Measurements from ENCODE around the gene DCHS2.

The DCHS2 gene

GRCh38 chr4:154390324-154390723 is 101.3 kb downstream of the DCHS2 start:
- no peak for DNase-seq (ENCODE audit: low read depth in 1 of 2, low spot score in 1 of 2)

- DNase-seq (ENCODE audit: low read depth in 1 of 2, low spot score in 1 of 2): no peak
Observed at GRCh38 chr4:154389148-154389547, 102.5 kb downstream of the DCHS2 start.

GRCh38 chr4:154384012-154384411 is 107.6 kb downstream of the DCHS2 start:
- DNase-seq (ENCODE audit: low read depth in 1 of 2, low spot score in 1 of 2): no peak

- no peak for DNase-seq (ENCODE audit: low read depth in 1 of 2, low spot score in 1 of 2)
Observed at GRCh38 chr4:154376486-154376885, 115.1 kb downstream of the DCHS2 start.

DNA sequence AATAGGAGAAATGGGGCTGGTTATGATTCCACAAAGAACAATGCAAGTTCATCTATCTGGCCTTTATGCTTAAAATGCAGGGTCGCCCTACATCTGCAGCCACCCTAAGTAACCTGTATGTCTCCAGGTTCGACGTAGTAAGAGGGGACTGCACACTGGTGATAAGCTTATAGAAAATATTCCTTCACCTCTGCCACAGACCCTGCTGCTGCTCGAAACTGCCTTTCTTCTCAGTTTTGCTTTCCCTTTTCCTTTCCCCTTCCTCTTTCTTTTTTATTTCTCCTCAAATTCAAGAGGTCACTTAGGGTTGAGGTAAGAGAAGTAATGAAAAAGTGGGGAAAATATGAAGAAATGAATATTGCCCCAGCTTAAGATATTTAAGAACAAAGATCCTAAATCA is 123.5 kb downstream of the DCHS2 start:
- DNase-seq (ENCODE audit: low read depth in 1 of 2, low spot score in 1 of 2): no peak

GRCh38 chr4:154367659-154368058 is 123.9 kb downstream of the DCHS2 start:
- no peak for DNase-seq (ENCODE audit: low read depth in 1 of 2, low spot score in 1 of 2)

DNA sequence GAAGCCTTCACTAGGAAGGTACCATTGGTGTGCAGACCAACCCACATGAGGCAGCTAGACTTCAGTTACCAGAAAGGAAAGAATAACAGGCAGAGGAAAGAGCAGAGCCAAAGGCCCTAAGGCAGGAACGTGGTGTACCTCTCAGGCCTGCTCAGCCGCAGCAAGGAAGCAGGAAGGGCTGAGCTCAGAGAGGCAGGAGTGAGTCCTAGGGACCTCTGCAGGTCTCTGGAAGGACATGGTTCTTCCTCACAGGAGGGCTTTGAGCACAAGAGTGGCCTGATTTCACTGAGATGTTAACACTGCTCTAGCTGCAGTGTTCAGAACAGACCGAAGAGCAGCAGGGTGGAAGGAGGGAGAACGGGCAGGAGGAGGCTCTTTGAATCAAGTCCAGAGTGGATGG is 124.6 kb downstream of the DCHS2 start:
- no peak for DNase-seq (ENCODE audit: low read depth in 1 of 2, low spot score in 1 of 2)

GRCh38 chr4:154364066-154364845 is 127.3 kb downstream of the DCHS2 start:
- DNase-seq (ENCODE audit: low read depth in 1 of 2, low spot score in 1 of 2): no peak

DNA sequence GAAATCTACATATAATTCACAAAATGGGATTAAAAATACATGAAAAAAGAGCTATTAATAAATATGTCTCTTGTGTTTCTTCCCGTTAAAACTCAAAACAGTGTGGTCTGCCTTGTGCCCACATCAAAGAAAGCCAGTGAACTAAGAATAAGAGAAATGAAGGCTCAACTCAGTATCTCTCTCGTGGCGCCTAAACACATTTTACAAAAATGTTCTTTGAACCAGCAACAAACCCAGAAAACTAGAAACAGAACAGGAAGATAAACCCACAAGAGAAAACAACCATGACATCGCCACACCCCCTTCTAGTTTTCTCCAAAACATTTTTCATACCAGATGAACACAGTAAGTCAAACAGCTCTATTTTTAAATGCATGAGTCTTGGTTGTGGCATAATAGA is 130.1 kb downstream of the DCHS2 start:
- DNase-seq (ENCODE audit: low read depth in 1 of 2, low spot score in 1 of 2): no peak

GRCh38 chr4:154360491-154360890 is 131.1 kb downstream of the DCHS2 start:
- no peak for DNase-seq (ENCODE audit: low read depth in 1 of 2, low spot score in 1 of 2)

DNA sequence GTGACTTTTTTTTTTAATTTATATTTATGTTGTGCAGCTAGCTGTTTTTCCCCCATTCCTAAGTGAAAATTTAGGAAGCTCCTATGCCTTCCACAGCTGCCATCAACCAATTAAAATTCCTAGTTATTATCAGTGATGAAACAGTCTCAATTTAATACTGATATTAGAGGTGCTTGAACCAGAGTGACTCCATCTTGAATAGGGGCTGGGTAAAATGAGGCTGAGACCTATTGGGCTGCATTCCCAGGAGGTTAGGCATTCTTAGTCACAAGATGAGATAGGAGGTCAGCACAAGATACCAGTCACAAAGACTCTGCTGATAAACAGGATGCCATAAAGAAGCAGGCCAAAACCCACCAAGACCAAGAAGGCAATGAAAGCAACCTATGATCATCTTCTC is 136.7 kb downstream of the DCHS2 start:
- no peak for DNase-seq (ENCODE audit: low read depth in 1 of 2, low spot score in 1 of 2)

DNA sequence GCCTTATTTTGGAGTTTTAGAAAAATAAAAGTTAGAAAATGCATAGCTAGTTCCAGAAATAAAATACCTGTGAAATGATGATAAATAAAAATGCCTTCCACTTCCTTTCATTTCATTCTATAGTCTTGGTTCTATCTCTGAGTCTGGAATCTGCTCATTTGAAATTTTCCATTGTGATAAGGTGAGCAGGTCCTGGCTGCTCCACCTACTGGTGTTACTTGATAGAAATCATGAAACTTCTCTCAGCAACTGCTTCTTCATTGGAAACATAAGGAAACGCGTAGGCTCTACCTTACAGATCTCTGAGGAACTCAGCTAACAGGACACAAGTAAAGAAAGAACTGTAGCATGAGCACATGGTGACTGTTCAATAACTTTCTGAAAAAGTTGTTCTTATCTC is 141.8 kb downstream of the DCHS2 start:
- no peak for DNase-seq (ENCODE audit: low read depth in 1 of 2, low spot score in 1 of 2)

DNA sequence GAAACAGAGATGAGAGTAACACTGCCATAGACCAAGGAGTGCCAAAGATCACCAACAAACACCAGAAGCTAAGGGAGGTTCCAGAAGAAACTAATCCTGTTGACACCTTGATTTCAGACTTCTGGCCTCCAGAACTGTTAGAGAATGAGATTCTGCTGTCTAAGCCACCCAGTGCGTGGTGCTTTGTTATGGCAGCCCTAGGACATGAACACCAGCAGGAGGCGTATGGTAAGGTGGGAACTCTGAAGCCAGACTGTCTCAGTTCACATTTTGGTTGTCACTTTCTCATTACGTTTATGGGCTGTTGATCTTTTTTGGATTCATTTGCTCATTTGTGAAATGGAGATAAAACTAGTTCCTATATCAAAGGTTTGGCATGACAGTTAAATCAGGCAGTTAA is 142.9 kb downstream of the DCHS2 start:
- DNase-seq (ENCODE audit: low read depth in 1 of 2, low spot score in 1 of 2): no peak

GRCh38 chr4:154345359-154345758 is 146.2 kb downstream of the DCHS2 start:
- DNase-seq (ENCODE audit: low read depth in 1 of 2, low spot score in 1 of 2): no peak

DNA sequence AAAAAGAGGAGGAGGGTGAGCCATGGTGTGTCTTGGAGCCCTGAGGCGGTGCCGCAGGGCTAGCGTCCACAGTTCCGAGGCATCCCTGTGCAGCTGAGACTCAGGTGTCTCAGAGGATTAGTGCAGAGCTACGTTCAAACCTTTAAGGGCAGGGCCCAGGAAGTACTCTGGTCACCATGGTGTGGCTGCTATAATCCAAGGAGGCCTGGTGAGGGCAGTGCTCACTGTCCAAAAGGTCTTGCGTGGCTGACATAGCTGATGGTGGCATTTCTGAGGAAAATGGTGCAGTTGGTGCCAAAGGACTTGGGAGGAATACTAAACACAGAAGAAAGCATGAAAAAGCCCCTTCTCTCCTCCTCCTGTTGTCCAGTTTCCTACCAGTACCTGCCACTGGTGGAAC is 146.9 kb downstream of the DCHS2 start:
- no peak for DNase-seq (ENCODE audit: low read depth in 1 of 2, low spot score in 1 of 2)

DNA sequence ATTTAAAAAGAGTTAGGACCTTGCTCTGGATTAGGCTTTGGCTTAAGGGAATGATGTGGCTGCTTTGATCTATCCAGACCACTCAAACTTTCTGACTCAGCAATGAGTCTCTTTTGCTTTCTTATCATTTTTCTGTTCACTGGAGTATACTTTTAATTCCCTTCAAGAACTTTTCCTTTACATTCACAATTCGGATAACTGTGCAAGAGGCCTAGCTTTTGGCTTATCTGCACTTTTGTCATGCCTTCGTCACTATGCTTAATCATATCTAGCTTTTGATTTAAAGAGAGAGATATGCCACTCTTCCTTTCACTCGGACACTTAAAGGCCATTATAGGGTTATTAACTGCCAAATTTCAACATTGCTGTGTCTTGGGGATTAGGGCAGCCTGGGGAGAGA is 147.9 kb downstream of the DCHS2 start:
- DNase-seq (ENCODE audit: low read depth in 1 of 2, low spot score in 1 of 2): no peak

GRCh38 chr4:154341448-154341847 is 150.2 kb downstream of the DCHS2 start:
- no peak for DNase-seq (ENCODE audit: low read depth in 1 of 2, low spot score in 1 of 2)

GRCh38 chr4:154335588-154335987 is 156.0 kb downstream of the DCHS2 start:
- no peak for DNase-seq (ENCODE audit: low read depth in 1 of 2, low spot score in 1 of 2)

GRCh38 chr4:154332681-154333421 is 158.7 kb downstream of the DCHS2 start:
- DNase-seq (ENCODE audit: low read depth in 1 of 2, low spot score in 1 of 2): peak in 1 of 2 donors; percentile 20

- no peak for DNase-seq (ENCODE audit: low read depth in 1 of 2, low spot score in 1 of 2)
Observed at GRCh38 chr4:154329939-154330338, 161.7 kb downstream of the DCHS2 start.

DNA sequence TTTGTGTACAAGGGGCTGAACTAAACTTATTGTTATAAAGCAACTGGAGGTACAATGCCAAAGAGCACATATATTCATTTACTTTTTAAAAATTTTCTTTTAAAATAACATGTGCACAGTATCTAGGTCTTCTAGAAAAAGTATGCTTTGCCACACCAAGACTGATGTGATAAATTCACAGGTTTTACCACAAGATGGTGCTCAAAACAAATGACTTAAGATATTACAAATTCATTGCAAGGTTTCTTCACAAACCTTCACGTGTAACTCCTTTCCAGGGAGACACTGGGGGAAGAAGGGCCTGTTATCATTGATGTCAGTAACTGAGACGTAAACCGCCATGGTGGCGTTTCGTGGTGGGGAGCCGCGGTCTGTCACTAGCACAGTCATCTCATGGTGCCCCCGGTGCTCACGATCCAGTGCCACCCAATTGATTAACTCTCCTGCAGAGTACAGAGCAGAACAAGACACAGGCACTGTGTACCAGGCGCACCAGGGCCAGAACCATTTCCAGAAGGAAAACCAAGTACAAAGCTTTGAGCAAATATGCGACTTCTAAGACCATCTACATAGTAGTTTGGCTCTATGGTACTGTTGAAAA is 162.2 kb downstream of the DCHS2 start:
- no peak for DNase-seq (ENCODE audit: low read depth in 1 of 2, low spot score in 1 of 2)

DNA sequence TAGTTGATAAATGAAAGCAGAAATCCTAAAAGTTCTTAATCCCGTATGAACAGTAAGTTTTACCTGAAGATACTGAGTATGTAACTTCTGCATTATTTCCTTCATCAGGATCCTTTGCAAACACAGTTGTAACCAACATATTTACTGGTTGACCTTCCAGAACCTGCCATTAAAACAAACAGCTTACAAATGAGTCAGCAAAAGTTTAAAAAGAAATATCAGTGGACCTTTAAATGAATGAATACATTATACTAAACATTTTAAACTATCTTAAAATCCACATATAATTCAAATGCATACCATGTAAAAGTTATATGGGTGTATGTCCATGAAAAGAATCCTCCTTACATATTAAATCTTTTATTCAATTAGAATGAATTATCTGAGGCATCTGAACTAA is 163.6 kb downstream of the DCHS2 start:
- DNase-seq (ENCODE audit: low read depth in 1 of 2, low spot score in 1 of 2): no peak
